ENCODE data around the gene SCRN2.

DNA sequence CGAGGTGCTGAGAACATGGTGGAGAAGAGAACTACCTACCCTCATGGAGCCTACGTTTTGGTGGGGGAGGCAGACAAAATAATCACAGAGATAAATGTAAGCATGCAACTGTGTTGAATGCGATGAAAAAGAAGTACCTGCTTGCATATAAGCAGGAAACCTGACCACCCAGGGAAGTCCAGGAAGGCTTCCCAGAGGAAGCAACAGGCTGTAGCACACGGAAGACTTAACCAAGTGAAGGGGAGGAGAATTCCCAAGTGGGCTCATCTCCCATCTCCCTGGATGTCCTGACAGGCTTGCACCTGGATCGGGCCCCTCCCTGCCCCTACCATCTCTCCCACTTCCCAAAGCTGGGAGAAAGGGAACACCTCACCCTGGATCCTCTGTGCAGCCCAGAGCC is 2.0 kb downstream of the SCRN2 start:
- TF ChIP-seq, protein P1, sequence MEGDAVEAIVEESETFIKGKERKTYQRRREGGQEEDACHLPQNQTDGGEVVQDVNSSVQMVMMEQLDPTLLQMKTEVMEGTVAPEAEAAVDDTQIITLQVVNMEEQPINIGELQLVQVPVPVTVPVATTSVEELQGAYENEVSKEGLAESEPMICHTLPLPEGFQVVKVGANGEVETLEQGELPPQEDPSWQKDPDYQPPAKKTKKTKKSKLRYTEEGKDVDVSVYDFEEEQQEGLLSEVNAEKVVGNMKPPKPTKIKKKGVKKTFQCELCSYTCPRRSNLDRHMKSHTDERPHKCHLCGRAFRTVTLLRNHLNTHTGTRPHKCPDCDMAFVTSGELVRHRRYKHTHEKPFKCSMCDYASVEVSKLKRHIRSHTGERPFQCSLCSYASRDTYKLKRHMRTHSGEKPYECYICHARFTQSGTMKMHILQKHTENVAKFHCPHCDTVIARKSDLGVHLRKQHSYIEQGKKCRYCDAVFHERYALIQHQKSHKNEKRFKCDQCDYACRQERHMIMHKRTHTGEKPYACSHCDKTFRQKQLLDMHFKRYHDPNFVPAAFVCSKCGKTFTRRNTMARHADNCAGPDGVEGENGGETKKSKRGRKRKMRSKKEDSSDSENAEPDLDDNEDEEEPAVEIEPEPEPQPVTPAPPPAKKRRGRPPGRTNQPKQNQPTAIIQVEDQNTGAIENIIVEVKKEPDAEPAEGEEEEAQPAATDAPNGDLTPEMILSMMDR (conservative IDR thresholded peaks at IDR 0.05; ENCODE audit: low read depth, low read length) = no peak
- TF ChIP-seq EZH2 (IDR thresholded peaks at IDR 0.05; ENCODE audit: low read length, unreplicated experiment) (no peak), EZH2phosphoT487 (IDR thresholded peaks at IDR 0.05; ENCODE audit: borderline replicate concordance, low read length) (no peak)

Data from PC-3 (cell line).